Panc1 (cell line): Measurements from ENCODE around the gene SFMBT1. TPM values are rescaled to one million over a fixed set of nuclear protein-coding genes. Genes with fewer than 3 reads are reported as not detected.

Experiments used
- ATAC-seq: fragments of 200-7000 bp; cut with Tn5 transposase; 2 replicates; pipeline ENCODE4 v1.9.1; 2020; ENCODE audit warnings: mild to moderate bottlenecking, moderate library complexity
- BruUV-seq: library from RNA; stranded (reverse); fragments of 400-500 nt; replicated peaks from 2 replicates; lab custom pipeline; 2021; lab: Mats Ljungman, UMichigan
- CTCF ChIA-PET: fragments of 300-600 bp; sonication (Branson Sonifier 250); formaldehyde crosslinking; loops from one replicate; lab custom pipeline; 2022; ENCODE audit warnings: antibody characterized with exemption; lab: Charles Lee
- POLR2A ChIA-PET: fragments of 300-600 bp; sonication (Branson Sonifier 250); formaldehyde crosslinking; loops from one replicate; lab custom pipeline; 2022; ENCODE audit warnings: antibody characterized with exemption; lab: Charles Lee
- DNase-seq: peaks from one replicate; pipeline ENCODE4 v3.0.0-alpha.2; 2010; ENCODE audit warnings: low read depth, low spot score
- H3K27ac ChIP-seq: 2 replicates; pipeline ENCODE4 v1.5.1; 2011; ENCODE audit warnings: mild to moderate bottlenecking, low read length, inconsistent platforms
- H3K27me3 ChIP-seq: fragments of 200-500 bp; sonication (Bioruptor generic); 2 replicates; pipeline ENCODE4 v1.6.0; 2014; ENCODE audit warnings: low read length, inconsistent platforms; ENCODE audit not compliant: control insufficient read depth, insufficient read depth
- H3K36me3 ChIP-seq: fragments of 200-500 bp; sonication (Bioruptor generic); 2 replicates; pipeline ENCODE4 v1.5.1; 2014; ENCODE audit warnings: inconsistent platforms, mild to moderate bottlenecking, low read length, moderate library complexity; ENCODE audit not compliant: control insufficient read depth, insufficient read depth
- H3K4me1 ChIP-seq: 2 replicates; pipeline ENCODE4 v1.5.1; 2011; ENCODE audit warnings: inconsistent platforms, mild to moderate bottlenecking, low read length, moderate library complexity; ENCODE audit not compliant: control insufficient read depth, insufficient read depth
- H3K4me3 ChIP-seq, 2 experiments: 2 replicates each; pipeline ENCODE4 v1.5.1; 2011 to 2012; ENCODE audit warnings: low read depth in 2 of 2, low read length in 2 of 2, mild to moderate bottlenecking in 2 of 2, inconsistent platforms in 1 of 2, moderate library complexity in 1 of 2
- H3K9me3 ChIP-seq: fragments of 200-500 bp; sonication (Bioruptor generic); 2 replicates; pipeline ENCODE4 v1.5.1; 2014; ENCODE audit warnings: low read depth, mild to moderate bottlenecking, inconsistent platforms, low read length, moderate library complexity; ENCODE audit not compliant: control insufficient read depth, insufficient read depth
- POLR2AphosphoS5 ChIP-seq: IDR thresholded peaks from 2 replicates; pipeline ENCODE4 v1.6.1; 2012; ENCODE audit warnings: mild to moderate bottlenecking, low read depth, low read length, moderate library complexity
- SIN3A ChIP-seq: IDR thresholded peaks from 2 replicates; pipeline ENCODE4 v1.6.1; 2012; ENCODE audit warnings: low read depth, mild to moderate bottlenecking, low read length, moderate library complexity, borderline replicate concordance; ENCODE audit not compliant: insufficient read depth
- TCF7L2 ChIP-seq: IDR thresholded peaks from 2 replicates; pipeline ENCODE4 v1.6.1; 2011; ENCODE audit warnings: mild to moderate bottlenecking, low read depth, low read length, inconsistent platforms
- in situ Hi-C: cut with HindIII; loops from 2 replicates; pipeline ENCODE4 v1.10.0; 2016; ENCODE audit warnings: low sequenced_read_pairs, low pct_unique_long_range_greater_than_20kb
- intact Hi-C: fragments of 100-400 bp; cut with micrococcal nuclease; formaldehyde crosslinking; loops from one replicate; pipeline ENCODE4 v1.10.0; 2022; ENCODE audit not compliant: unreplicated experiment
- total RNA-seq: library from RNA; stranded (reverse); gene quantifications from one replicate; pipeline ENCODE4 v1.2.1, GENCODE V29; 2021; ENCODE audit not compliant: unreplicated experiment
- TF ChIP-seq, protein P1 (sequence below), 2 experiments: IDR thresholded peaks; 2 replicates each; pipeline ENCODE4 v1.6.1; 2011 to 2012; ENCODE audit warnings: low read depth in 2 of 2, control low read depth in 1 of 2, low read length in 1 of 2, mild to moderate bottlenecking in 1 of 2, moderate library complexity in 1 of 2; ENCODE audit not compliant: insufficient read depth in 1 of 2
- TF ChIP-seq, protein P2 (sequence below): fragments of 450-650 bp; IDR thresholded peaks from 2 replicates; pipeline ENCODE4 v1.5.1; 2017; ENCODE audit warnings: mild to moderate bottlenecking

SFMBT1 gene
- total RNA-seq, 1 experiment from 2014 or later, result 24.4 TPM

DNA sequence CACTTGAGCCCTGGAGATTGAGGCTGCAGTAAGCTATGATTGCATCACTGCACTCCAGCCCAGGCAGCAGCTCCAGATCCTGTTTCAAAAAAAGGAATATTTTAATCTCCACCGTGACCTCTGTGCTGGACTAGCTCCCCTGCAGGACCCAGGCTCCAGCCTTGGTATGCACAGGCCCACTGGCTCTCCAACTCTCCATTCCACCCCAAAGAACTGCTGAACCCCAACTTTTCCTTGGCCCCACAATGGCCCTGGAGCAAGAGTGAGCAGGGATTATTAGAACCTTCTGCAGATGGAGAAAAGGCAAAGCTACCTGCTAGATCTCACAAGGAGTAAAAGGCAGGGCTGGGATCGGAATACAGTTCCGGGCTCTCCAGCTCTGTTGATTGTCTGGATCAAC lies 32.8 kb upstream of the SFMBT1 start:
- ATAC-seq, result no peak
- in situ Hi-C loops, result no loop called here

DNA sequence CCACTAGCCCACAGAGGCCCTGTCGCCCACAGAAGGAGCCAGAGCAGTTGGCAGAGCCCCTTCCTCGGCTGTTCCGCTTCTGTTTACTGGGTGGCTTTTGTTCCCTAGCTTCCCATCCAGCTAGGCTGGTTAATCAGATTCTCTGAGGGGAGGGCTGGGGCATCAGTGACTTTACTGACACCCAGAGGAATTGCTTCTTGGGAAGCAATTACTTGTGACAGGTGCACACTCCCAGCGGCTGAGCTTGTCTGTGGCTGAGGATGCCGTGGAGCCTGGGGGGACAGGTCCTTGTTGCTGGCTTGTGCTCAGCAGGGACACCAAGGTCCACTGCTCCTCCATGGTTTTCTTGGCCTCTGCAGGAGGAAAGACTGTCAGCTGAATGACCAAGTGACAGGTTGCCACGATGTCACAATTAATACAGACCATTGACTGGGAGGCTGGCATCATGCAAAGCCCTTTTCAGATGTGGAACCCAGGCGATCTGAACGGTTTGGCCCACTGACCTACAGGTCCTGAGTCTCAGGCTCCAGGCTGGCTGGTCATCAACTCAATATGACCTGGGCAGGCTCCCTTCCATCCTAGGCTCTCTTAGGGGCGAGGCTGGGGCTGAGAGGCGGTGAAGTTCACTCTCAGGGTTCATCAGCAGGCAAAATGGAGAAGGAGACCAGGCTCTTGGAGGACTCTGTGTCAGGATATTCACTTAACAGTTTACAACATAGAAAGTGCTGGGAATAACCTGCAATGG lies 31.8 kb upstream of the SFMBT1 start:
- Histone ChIP-seq H3K27ac (no peak overlapping the region), H3K4me3 (no peak overlapping the region), H3K36me3 (no peaks in the 10 kb centered on the region), H3K27me3 (no peaks in the 10 kb centered on the region), H3K4me1 (peaks cover 3% of the 10 kb centered on the region), H3K9me3 (no peaks in the 10 kb centered on the region)
- ATAC-seq, result no peak
- ChIA-PET CTCF (no interaction called here), POLR2A (no interaction called here)
- BruUV-seq, result no TSS peak
- in situ Hi-C loops (no loop called here), intact Hi-C loops (no loop called here)
- TF ChIP-seq, protein P1, sequence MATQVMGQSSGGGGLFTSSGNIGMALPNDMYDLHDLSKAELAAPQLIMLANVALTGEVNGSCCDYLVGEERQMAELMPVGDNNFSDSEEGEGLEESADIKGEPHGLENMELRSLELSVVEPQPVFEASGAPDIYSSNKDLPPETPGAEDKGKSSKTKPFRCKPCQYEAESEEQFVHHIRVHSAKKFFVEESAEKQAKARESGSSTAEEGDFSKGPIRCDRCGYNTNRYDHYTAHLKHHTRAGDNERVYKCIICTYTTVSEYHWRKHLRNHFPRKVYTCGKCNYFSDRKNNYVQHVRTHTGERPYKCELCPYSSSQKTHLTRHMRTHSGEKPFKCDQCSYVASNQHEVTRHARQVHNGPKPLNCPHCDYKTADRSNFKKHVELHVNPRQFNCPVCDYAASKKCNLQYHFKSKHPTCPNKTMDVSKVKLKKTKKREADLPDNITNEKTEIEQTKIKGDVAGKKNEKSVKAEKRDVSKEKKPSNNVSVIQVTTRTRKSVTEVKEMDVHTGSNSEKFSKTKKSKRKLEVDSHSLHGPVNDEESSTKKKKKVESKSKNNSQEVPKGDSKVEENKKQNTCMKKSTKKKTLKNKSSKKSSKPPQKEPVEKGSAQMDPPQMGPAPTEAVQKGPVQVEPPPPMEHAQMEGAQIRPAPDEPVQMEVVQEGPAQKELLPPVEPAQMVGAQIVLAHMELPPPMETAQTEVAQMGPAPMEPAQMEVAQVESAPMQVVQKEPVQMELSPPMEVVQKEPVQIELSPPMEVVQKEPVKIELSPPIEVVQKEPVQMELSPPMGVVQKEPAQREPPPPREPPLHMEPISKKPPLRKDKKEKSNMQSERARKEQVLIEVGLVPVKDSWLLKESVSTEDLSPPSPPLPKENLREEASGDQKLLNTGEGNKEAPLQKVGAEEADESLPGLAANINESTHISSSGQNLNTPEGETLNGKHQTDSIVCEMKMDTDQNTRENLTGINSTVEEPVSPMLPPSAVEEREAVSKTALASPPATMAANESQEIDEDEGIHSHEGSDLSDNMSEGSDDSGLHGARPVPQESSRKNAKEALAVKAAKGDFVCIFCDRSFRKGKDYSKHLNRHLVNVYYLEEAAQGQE (IDR thresholded peaks at IDR 0.05; ENCODE audit: insufficient read depth in 1 of 2, low read depth in 2 of 2, low read length in 1 of 2), result no peak
- TF ChIP-seq TCF7L2, result no peak
- no peak for TF ChIP-seq SIN3A
- TF ChIP-seq, protein P2, sequence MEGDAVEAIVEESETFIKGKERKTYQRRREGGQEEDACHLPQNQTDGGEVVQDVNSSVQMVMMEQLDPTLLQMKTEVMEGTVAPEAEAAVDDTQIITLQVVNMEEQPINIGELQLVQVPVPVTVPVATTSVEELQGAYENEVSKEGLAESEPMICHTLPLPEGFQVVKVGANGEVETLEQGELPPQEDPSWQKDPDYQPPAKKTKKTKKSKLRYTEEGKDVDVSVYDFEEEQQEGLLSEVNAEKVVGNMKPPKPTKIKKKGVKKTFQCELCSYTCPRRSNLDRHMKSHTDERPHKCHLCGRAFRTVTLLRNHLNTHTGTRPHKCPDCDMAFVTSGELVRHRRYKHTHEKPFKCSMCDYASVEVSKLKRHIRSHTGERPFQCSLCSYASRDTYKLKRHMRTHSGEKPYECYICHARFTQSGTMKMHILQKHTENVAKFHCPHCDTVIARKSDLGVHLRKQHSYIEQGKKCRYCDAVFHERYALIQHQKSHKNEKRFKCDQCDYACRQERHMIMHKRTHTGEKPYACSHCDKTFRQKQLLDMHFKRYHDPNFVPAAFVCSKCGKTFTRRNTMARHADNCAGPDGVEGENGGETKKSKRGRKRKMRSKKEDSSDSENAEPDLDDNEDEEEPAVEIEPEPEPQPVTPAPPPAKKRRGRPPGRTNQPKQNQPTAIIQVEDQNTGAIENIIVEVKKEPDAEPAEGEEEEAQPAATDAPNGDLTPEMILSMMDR, result no peak
- no peak for TF ChIP-seq POLR2AphosphoS5
- no peak for DNase-seq

More for the DNA sequence above, 32.8 kb upstream of the SFMBT1 start:
- no peaks in the 10 kb centered on the region for H3K9me3 ChIP-seq
- H3K4me1 ChIP-seq, result peaks cover 2% of the 10 kb centered on the region
- H3K27me3 ChIP-seq, result no peaks in the 10 kb centered on the region
- H3K36me3 ChIP-seq, result no peaks in the 10 kb centered on the region
- intact Hi-C loops, result no loop called here
- CTCF ChIA-PET, result no interaction called here
- TF ChIP-seq, protein P1 (IDR thresholded peaks at IDR 0.05; ENCODE audit: insufficient read depth in 1 of 2, low read depth in 2 of 2, low read length in 1 of 2), result no peak
- TF ChIP-seq, protein P2, result no peak
- TF ChIP-seq SIN3A, result no peak
- no peak overlapping the region for H3K4me3 ChIP-seq
- no peak for DNase-seq
- POLR2A ChIA-PET, result interaction anchor here (0.5 kb wide), 1 partner anchor 30 kb away, joined by 4 read pairs; no protein-coding TSS in a partner anchor
- H3K27ac ChIP-seq, result no peak overlapping the region
- no TSS peak for BruUV-seq
